HG03558 (cell line): Measurements from ENCODE around the gene CRYBG1.

Source experiments
- ATAC-seq: cut with Tn5 transposase; IDR thresholded peaks from one replicate; pipeline ENCODE4 v1.9.1; 2021; ENCODE audit warnings: moderate number of reproducible peaks; ENCODE audit not compliant: unreplicated experiment; ENCODE audit errors: extremely low read depth

The CRYBG1 gene, protein sequence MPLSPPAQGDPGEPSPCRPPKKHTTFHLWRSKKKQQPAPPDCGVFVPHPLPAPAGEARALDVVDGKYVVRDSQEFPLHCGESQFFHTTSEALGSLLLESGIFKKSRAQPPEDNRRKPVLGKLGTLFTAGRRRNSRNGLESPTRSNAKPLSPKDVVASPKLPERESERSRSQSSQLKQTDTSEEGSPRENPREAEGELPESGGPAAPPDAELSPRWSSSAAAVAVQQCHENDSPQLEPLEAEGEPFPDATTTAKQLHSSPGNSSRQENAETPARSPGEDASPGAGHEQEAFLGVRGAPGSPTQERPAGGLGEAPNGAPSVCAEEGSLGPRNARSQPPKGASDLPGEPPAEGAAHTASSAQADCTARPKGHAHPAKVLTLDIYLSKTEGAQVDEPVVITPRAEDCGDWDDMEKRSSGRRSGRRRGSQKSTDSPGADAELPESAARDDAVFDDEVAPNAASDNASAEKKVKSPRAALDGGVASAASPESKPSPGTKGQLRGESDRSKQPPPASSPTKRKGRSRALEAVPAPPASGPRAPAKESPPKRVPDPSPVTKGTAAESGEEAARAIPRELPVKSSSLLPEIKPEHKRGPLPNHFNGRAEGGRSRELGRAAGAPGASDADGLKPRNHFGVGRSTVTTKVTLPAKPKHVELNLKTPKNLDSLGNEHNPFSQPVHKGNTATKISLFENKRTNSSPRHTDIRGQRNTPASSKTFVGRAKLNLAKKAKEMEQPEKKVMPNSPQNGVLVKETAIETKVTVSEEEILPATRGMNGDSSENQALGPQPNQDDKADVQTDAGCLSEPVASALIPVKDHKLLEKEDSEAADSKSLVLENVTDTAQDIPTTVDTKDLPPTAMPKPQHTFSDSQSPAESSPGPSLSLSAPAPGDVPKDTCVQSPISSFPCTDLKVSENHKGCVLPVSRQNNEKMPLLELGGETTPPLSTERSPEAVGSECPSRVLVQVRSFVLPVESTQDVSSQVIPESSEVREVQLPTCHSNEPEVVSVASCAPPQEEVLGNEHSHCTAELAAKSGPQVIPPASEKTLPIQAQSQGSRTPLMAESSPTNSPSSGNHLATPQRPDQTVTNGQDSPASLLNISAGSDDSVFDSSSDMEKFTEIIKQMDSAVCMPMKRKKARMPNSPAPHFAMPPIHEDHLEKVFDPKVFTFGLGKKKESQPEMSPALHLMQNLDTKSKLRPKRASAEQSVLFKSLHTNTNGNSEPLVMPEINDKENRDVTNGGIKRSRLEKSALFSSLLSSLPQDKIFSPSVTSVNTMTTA (N-terminal part only)

DNA sequence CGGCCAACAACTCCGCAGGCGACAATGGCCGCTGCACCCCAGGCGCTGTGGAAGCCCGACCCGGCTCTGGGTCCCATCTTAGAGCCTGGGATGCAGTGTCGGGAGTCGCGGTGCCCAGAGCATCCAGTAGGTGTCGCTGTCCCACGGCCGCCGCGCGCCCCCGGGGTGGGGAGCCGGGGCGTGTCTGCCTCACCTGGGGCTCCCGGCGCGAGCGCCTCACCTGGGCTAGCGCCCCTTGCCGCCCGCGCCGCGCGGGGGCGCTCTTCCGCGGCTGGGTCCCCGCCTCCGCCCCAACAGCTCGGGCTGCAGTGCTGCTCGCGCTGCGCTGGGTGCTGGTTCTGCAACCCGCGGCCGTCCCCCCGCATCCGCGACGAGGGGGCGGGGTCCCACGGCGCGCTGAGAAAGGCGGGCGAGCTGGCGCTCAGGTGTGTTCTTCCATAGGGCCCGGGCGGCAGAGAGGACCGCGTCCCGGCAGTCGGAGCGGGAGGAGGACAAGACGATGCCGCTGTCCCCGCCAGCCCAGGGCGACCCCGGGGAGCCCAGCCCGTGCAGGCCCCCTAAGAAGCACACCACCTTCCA is at the start of gene CRYBG1:
CRYBG1 (plus strand) TSS at position 308 of the 579 bp plus-strand sequence; CDS start at position 500, 192 bp downstream.
- ATAC-seq: no peak

DNA sequence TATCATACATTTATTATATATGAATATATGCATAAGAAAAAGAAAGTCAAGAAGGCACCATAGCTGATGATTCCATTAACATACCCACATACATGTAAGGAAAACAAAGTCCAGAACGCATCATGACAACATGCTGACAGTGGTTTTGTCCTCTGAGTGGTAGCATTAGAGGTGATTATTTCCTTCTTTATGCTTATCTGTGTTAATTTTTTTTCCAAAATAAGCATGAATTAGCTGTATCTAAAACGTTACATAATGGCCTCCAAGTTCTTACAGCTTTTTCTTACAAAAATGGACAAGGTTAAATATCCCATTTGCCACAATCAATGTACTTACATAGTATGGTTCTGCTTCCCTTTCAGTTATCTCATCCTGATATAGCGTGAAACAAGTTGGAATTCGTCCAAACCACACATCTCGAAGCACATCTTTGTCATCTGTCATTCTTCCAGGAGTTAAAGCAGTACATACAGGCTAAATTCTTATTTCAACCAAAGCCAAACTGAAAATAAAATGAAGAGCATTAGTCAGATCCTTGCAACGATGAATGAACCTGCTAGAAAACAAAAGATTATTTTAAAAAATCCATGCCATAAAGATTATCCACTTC is 44.6 kb upstream of the CRYBG1 start:
- no peak for ATAC-seq

DNA sequence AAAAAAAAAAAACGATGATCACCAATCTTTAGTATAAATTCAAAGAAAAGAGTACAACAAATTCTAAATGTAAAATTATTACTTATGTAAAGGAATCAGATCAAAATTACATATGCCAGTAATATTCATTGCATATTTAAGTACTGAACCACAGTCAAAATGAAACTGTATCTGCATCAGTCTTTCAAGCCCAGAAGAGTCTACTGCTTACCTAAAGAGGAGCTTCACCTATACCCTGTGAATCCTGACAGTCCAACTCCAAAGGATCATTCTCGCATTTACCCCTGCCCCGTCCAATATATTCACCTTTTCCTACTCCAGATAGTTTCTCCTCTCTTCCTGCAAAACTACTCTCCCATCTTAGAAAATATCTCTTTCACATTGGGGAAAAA is 44.1 kb upstream of the CRYBG1 start:
- no peak for ATAC-seq

DNA sequence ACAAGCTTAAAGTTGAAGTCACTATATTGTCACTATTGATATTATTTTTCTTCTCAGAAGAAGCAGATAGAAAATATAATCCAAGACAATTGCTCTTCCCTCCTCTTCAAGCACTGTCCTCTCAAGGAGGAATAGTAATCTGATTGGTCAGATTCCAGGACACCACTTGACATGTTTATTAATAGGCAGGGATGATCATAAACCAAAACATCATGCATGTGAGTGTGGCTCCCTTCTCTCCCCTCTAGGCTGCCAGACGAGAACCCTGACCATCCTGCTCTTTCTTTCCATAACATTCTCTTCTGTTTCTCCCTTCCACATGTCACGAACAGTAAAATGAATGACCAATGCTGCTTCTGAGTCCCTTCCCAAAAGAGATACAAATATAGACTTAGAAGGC is 42.5 kb upstream of the CRYBG1 start:
- no peak for ATAC-seq

DNA sequence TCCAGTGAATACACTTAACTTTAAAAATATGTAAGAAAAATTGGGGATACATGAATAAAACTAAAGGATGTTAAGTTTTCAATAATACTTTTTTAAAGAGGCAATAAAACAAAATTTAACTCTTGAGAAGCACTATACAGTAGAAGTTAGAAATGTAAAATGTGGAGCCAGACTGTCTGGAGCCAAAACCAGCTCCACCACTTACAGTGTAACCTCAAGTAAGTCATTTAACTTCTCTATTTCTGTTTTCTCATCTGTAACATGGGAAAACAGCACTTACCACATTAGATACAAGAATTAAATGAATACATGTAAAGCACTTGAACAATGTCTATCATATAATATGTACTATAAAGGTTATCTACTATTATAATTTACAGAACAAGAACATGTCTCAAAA is 41.7 kb upstream of the CRYBG1 start:
- no peak for ATAC-seq

DNA sequence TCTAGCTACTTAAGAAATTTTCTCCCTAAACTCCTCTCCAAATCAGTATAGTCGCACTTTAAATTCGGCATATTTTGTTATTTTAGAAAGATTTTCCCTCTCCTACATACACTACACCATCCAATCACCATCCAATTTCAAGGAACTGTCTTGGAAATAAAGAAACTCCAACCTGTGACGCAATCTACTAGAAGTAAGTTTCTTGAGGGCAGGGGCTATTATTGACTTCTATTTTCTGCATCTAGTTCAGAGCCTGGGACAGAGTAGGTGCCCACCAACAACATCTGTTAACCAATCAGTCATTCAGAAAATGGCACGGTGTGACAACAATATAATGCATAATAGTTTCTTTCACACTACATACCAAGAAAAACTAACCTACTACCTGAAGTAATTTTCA is 38.6 kb upstream of the CRYBG1 start:
- ATAC-seq: no peak

DNA sequence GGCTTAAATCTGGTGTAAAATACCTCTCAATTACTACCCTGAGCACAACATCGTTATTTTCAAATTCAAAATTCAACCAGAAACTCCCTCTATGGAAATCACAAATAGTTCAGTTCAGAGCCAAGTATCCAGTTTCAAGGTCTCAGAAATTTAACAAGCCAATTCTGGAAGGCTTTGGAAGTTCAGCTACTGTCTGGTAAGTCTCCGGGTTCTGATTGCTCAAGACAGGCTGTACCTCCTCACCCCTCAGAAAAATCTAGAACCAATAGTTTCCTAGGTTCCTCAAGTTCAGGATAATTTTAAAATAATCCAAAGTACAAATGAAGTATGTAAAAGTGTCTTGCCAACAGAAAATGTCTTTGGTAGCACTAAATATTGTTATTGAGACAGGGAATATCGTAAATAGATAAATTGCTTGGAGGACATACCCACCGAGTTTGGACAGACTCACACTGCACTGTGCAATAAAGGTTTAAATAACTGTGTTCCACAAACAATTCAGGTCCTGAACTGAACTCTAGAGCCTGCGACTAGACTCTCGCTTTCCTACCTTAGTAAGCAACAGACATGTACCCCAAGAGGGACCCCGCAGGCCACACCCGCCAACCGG is 35.7 kb upstream of the CRYBG1 start:
- no peak for ATAC-seq

DNA sequence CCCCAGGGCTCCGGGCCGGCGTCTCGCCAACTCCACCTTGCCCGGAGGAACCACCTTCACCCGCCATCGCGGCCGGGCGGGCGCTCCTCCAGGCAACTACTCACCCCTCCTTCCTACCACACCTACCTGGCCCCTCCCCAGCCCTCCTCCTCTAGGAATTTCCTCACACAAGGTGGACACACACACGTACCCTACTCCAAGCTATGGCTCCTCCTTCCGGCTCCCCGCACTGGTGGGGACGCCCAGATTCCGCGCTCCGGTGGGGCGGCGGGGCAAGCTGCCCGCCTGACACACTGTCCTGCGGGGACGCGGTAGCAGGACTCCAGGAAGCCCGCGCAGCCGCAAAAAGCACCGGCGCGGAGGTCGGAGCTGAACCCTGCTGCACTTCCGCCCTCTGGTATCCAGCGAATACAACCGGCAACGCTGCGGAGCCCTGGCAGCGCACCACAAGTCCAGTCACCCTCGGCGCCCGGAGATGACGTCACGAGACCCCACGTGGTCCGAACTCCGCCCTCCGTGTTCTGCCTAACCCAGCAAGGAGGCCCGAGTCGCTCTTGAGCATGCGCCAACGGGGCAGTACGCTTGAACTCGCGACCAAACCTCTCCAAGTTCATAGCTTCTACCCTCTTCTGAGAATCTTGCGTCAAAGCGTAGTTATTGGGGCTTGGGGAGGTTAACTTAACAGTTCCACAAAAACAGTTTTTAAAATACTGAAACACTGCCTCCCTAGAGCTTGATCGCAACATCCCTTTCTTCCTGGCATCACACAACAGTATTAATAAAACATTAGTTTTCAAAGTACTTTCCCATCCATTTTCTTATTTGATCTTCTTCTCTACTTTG is 35.0 kb upstream of the CRYBG1 start, which contains the start of gene ATG5:
ATG5 (minus strand) TSS at position 425 of the 843 bp plus-strand sequence. CDS start 9,552 bp downstream, outside the sequence.
- peak; percentile 94 for ATAC-seq

DNA sequence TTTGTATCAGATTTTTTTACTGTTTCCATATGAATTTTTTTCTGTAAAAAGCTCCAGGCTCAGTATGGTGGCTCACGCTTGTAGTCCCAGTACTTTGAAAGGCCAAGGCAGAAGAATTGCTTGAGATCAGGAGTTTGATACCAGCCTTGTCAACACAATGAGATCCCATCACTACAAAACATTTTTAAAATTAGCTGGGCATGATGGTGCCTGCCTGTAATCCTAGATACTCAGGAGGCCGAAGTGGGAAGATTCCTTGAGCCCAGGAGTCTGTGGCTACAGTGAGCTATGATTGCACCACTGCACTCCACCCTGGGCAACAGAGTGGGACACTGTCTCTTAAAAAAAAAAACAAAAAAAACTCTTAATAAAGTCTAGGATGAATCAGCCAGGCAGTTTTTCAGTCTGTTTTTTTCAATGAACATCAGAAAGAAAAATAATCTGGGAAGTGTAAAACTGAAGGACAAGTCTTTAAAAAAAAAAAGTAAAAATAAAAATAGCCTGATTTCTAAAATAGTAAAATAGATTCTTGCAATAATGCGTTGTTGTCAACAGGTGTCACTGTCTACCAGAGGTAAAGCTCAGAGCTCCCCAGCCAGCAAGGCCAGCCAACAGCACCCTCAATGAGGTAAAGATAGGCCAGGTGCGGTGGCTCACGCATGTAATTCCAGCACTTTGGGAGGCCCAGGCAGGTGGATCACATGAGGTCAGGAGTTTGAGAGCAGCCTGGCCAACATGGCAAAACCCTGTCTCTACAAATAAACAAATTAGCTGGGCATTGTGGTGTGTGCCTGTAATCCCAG is 25.7 kb upstream of the CRYBG1 start:
- ATAC-seq: no peak

DNA sequence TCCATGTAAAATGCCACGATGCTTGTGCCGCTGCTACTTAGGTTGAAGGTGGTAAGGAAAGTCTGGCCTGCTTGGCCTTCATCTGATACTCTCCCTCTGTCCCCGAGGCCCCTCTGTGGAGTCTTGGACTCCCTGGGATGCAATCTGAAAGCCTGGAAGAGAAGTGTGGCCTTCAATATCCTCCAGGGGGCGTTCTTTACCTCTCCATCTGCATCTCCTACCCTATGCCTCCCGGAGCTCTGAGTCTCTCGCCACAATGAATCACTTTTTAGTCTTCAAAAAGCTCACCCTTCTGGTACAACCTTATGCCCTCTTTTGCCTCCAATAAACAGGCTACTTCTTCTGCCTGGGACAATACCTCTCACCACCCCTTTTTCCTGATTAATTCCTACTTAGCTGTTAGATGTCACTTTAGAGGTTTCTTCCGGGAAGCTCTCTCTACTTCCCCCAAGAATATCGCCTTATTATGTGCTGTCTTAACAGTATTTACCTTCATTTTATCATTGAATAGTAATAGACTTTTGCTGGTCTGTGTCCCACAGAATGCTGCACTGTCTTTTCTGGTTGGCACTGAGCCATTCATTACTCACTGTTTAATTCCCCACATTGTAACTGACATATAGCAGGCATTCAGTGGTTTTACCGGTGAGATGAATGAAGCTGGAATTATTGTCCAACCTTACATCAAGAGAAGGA is 21.0 kb upstream of the CRYBG1 start:
- ATAC-seq: no peak

DNA sequence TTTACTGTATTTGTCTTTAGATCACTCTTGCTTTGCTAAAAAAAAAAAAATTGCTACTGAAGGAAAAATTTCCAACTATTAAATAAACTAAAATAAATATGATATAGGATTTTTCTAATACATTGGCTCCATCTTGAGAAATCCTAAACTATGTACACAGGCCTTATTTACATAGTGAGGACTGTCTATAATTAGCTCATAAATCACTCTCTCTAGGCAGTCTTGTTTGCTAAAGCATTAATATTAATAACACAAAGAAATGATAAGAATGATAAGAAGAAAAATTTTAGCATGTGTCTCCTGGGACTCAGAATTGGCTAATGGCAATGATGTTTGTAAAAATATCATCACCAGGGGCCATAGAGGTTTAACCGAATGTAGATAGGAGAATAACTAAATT is 13.3 kb upstream of the CRYBG1 start:
- ATAC-seq: no peak

DNA sequence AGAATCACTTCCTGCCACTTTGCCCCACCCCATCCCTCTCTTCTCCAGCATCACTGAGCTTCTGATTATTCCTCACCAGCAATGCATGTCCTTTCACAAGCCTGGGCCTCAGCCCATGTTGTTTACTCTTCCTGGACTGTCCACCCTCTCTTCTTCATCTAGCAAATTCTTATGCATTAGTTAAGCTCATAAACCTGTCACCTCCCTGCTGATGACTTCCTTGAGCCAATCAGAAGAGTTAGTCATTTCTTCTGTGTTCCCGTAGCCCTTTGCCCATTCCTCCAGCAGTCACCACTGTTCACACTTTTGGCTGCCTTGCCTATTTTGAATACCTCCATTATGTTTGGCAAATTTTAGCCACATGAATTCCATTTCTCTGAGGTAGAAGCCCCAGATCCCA is 4.1 kb upstream of the CRYBG1 start:
- no peak for ATAC-seq

DNA sequence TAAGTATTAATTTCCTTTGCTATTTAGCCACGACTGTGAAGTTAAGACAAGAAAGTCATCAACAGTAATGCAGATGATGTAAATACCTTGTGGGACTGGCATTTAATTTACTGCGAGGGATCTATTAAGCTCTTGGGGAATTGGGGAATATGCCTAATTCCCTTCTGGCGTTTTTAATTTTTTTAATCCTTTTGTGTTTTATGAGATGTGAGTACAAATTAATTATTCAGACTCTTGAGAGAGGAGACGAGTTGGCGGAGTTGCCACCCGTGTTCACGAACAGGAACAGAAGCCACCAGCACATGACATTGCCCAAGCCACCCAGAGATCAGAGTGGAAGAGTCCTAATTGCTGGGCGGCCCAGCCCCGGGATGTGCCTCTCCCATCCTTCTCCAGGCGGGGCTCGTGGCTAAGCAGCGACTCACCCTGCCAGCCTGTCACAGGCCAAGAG is 533 bp upstream of the CRYBG1 start:
- no peak for ATAC-seq

DNA sequence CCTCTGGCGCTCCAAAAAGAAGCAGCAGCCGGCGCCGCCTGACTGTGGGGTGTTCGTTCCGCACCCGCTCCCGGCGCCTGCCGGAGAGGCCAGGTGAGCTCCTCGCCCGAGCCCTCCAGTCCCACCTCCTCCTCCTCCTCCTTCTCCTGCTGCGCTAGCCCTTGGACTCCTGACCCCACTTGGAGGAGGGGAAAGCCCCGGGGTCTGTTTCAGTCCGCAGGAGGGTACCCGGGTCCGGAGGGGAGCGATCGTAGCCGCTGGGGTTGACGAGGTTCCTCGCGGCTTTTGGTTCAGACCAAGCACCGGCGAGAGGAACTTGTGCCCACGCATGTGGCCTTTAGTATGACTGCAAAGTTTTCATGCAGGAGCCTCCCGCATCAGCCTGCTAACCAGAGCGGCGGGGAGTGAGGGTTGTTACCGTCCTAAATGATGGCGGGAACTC is 493 bp downstream of the CRYBG1 start:
- no peak for ATAC-seq

DNA sequence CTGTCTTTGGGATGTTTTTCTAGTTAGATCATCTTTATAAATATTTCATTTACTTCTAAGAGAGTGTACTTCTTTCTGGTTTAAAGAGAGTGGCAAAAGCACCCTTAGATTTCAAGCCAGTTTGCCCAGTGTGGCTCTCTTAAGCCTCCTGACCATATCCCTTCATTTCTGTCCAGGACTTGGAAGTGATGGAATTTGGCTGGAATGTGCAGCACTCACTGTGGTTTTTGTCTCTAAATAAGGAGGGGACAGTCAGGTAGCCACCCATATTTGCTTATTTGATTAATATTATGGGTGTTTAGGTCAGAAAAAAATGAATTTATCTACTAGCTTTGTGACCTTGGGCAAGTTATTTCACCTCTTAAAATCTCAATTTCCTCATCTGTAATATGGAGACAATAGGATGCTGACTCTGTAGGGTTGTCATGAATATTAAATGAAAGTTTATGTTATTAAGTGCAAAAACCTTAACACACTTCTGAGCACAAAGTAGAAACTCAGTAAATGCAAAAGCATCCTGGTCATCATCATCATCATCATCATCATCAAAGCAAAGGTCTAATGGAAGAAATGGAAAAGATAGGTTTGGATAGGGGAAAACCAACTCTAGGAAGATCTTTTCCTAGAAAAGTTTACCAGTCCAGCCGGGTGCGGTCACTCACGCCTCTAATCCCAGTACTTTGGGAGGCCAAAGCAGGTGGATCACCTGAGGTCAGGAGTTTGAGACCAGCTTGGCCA is 3.1 kb downstream of the CRYBG1 start:
- no peak for ATAC-seq

DNA sequence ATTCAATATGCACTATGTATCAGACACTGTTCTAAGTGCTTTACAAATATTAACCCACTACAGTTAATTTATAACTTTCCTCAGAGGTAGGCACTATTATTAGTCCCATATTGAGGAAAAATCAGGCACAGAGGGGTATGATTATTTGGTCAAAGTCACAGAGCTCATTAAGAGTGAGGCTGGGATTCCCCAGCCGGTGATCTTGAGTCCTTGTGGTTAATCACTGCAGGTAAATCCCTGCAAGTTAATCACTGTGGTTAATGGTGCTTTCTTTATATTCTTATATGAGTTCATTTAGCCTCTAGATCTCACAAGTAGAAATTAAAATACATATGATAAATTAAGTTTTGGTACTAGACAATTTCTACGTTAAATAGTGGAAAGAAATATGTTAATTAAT is 9.2 kb downstream of the CRYBG1 start:
- no peak for ATAC-seq
